Vagina (tissue), 2 donors: ENCODE results near the gene ABCG4. TPM values are rescaled to one million over a fixed set of nuclear protein-coding genes. Genes with fewer than 3 reads are reported as not detected.
A peak's percentile ranks its signal among the peaks of the same experiment; 100 is the strongest.

ENCODE experiments used
- DNase-seq, 2 donors: peaks; one replicate each; pipeline ENCODE4 v3.0.0-alpha.2; 2017; ENCODE audit errors: extremely low spot score in 2 of 2
- H3K27ac ChIP-seq: fragments of 200-600 bp; sonication (generic); one replicate; pipeline ENCODE4 v1.5.1; 2019
- H3K27me3 ChIP-seq: fragments of 200-600 bp; sonication (generic); one replicate; pipeline ENCODE4 v1.5.1; 2019
- H3K36me3 ChIP-seq, 2 donors: fragments of 200-600 bp; sonication (generic); one replicate each; pipeline ENCODE4 v1.5.1; 2017 to 2019
- H3K4me1 ChIP-seq: fragments of 200-600 bp; sonication (generic); one replicate; pipeline ENCODE4 v1.5.1; 2019
- H3K4me3 ChIP-seq, 2 donors: fragments of 200-600 bp; sonication (generic); 1 replicate in 1 of 2; 2 replicates in 1 of 2; pipeline ENCODE4 v1.5.1; 2016 to 2019
- H3K9me3 ChIP-seq: fragments of 200-600 bp; sonication (generic); one replicate; pipeline ENCODE4 v1.5.1; 2019
- POLR2A ChIP-seq, 2 donors: fragments of 450-650 bp; IDR thresholded peaks; one replicate each; pipeline ENCODE4 v1.6.1; 2017; ENCODE audit warnings: antibody characterized with exemption in 2 of 2, mild to moderate bottlenecking in 2 of 2, moderate library complexity in 2 of 2
- POLR2AphosphoS5 ChIP-seq, 2 donors: sonication (generic); formaldehyde crosslinking; IDR thresholded peaks; one replicate each; pipeline ENCODE4 v1.9.0; 2017; ENCODE audit warnings: antibody characterized with exemption in 2 of 2, mild to moderate bottlenecking in 2 of 2, low read depth in 1 of 2; ENCODE audit not compliant: insufficient read depth in 1 of 2
- intact Hi-C: fragments of 100-400 bp; cut with DNase I; formaldehyde crosslinking; loops from one replicate; pipeline ENCODE4 v1.15.1; 2023
- total RNA-seq: library from RNA; depleted of rRNA; stranded (reverse); fragments of >200 nt; gene quantifications from one replicate; pipeline ENCODE4 v1.2.3, GENCODE V29; 2016
- TF ChIP-seq, protein P1 (sequence below), 3 experiments: fragments of 450-650 bp in 2 of 3; fragments of 200-600 bp in 1 of 3; sonication (generic) in 1 of 3; IDR thresholded peaks; one replicate each; pipeline ENCODE4 v1.5.1; 2017 to 2019; ENCODE audit warnings: antibody characterized with exemption in 3 of 3, mild to moderate bottlenecking in 2 of 3, moderate library complexity in 2 of 3

The ABCG4 gene
- total RNA-seq, 1 donor from 2014 or later, result 3.2 TPM

DNA sequence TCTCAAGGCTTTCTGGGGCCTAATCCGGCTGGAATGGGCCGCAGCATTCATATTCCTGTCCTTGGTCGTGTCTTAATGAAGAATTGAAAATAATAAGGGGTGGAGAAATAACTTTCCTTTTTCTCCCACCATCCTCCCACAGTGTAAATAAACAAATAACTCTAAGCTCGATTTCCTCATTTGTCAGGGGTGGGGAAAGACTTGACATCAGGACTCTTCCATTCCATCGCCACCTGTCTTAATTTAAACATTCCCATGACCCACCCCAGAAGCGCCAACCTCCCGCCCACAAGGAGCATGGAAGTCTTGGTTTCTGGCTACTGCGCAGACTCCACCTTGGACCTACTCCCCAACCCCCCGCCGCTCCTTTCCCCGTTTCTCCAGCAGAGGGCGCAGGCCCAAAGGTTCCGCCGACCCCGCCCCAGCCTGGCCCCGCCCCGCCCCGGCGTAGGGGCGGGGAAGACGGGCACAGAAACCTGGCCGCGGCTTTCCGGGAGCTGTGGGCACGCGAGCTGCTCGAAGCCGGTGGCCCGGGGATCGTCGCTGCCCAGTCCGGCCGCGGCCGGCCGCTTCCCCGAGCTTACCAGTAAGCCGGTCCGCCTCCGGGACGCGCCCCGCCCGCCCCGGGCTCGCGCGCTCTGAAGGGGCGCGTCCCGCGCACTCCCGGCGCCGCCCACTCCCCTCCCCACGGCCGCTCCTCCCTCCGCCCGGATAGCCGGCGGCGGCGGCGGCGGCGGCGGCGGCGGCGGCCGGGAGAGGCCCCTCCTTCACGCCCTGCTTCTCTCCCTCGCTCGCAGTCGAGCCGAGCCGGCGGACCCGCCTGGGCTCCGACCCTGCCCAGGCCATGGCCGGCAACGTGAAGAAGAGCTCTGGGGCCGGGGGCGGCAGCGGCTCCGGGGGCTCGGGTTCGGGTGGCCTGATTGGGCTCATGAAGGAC is 57.0 kb downstream of the ABCG4 start, which contains the start of gene CBL:
Gene CBL (plus strand): TSS at position 766 of the 937 bp plus-strand sequence. CDS start 79 bp downstream, at position 845.
- no peaks in the 10 kb centered on the region for H3K36me3 ChIP-seq
- H3K9me3 ChIP-seq, result no peaks in the 10 kb centered on the region
- no peaks in the 10 kb centered on the region for H3K27me3 ChIP-seq
- H3K4me3 ChIP-seq, result peak within 1 kb of the TSS; percentile 75 to 99
- TF ChIP-seq POLR2A (IDR thresholded peaks at IDR 0.05) (peak in 1 of 2 donors; percentile 80), POLR2AphosphoS5 (IDR thresholded peaks at IDR 0.05; ENCODE audit: insufficient read depth in 1 of 2, low read depth in 1 of 2) (peak; percentile 80 to 84)
- TF ChIP-seq, protein P1, sequence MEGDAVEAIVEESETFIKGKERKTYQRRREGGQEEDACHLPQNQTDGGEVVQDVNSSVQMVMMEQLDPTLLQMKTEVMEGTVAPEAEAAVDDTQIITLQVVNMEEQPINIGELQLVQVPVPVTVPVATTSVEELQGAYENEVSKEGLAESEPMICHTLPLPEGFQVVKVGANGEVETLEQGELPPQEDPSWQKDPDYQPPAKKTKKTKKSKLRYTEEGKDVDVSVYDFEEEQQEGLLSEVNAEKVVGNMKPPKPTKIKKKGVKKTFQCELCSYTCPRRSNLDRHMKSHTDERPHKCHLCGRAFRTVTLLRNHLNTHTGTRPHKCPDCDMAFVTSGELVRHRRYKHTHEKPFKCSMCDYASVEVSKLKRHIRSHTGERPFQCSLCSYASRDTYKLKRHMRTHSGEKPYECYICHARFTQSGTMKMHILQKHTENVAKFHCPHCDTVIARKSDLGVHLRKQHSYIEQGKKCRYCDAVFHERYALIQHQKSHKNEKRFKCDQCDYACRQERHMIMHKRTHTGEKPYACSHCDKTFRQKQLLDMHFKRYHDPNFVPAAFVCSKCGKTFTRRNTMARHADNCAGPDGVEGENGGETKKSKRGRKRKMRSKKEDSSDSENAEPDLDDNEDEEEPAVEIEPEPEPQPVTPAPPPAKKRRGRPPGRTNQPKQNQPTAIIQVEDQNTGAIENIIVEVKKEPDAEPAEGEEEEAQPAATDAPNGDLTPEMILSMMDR (IDR thresholded peaks at IDR 0.05), result peak; percentile 65 to 91 (median 65)
- peaks cover 23% of the 10 kb centered on the region for H3K4me1 ChIP-seq
- no peak for DNase-seq
- intact Hi-C loops, result loop anchor here (5.0 to 10.0 kb wide), 2 partner anchors 111 kb away; partner anchors contain the start of gene MCAM
- H3K27ac ChIP-seq, result peak within 1 kb of the TSS; percentile 95

DNA sequence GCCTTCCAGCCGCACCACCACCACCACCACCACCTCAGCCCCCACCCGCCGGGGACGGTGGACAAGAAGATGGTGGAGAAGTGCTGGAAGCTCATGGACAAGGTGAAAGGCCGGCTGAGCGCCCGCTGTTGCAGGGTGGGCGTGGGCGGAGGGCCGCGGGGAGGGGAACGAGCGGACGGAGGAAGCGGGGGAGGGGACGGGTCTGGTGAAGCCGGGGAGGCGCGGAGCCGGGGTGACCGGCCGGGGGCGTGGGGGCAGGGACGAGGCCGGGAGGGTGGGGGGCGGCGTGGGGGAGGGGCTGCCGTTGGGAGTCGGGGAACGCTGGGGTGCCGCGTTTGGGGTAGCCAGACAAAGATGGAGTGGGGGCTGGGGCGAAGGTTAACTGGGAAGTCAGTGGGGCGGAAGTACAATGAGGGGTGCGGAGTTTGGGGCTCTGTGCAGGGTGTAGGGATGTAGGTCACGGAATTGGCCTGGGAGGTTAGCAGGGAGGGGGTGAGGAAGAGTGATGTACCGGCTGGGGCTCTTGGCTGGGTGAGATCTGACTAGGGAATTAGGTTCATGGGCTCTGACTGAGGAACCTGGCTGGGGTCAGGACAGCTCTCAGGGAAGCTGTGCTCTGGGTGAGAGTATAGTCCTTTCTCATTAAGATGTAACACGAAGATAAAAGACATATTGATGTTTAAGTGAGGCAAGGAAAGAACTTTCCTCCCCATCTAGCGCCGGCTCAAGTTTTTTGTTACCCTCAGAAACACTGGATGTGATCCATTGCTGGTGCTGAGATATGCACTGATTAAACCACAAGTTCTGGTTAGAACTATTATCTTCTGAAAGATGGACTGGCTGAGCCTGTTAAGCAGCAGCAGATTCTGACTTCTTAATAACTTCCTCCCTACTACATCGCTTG is 57.9 kb downstream of the ABCG4 start:
- intact Hi-C loops, result loop anchor here (5.0 to 10.0 kb wide), 2 partner anchors 111 to 112 kb away; partner anchors contain the start of gene MCAM
- peak overlapping the region; percentile 95 for H3K27ac ChIP-seq
- DNase-seq, result no peak
- peaks cover 23% of the 10 kb centered on the region for H3K4me1 ChIP-seq
- TF ChIP-seq POLR2A (IDR thresholded peaks at IDR 0.05) (no peak), POLR2AphosphoS5 (IDR thresholded peaks at IDR 0.05; ENCODE audit: insufficient read depth in 1 of 2, low read depth in 1 of 2) (no peak)
- TF ChIP-seq, protein P1 (IDR thresholded peaks at IDR 0.05), result no peak
- H3K36me3 ChIP-seq, result no peaks in the 10 kb centered on the region
- peak overlapping the region; percentile 75 to 99 for H3K4me3 ChIP-seq
- no peaks in the 10 kb centered on the region for H3K9me3 ChIP-seq
- H3K27me3 ChIP-seq, result no peaks in the 10 kb centered on the region

DNA sequence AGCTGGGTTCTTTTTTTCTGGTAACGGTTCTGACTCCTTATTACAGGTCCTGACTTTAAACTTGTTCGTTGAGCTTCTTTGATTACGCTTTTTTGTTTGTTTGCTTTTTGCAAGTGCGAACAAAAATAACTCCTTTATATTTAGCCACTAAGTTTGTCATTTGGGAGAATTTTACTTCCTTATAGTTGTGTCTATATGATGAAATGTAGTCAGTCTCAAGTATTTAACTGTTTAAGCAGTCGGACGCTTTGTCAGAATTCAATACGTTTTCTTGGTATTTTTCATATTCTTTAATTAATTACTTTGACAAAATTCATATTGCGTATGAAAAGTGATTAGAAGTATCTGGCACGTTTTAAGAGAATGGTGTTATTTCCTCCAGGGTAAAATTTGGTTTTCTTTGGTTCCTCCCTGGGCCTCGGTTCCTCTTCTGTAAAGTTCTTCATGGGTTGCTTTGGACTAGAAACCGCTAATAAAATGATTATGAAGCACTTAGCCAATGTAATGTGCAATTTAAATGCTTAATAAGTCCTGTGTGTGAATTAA is 58.6 kb downstream of the ABCG4 start:
- peak overlapping the region; percentile 75 to 99 for H3K4me3 ChIP-seq
- no peaks in the 10 kb centered on the region for H3K9me3 ChIP-seq
- intact Hi-C loops, result loop anchor here (5.0 to 10.0 kb wide), 2 partner anchors 110 to 113 kb away; partner anchors contain the start of gene MCAM
- peaks cover 25% of the 10 kb centered on the region for H3K4me1 ChIP-seq
- H3K36me3 ChIP-seq, result no peaks in the 10 kb centered on the region
- no peak for DNase-seq
- TF ChIP-seq POLR2A (IDR thresholded peaks at IDR 0.05), result no peak
- TF ChIP-seq, protein P1 (IDR thresholded peaks at IDR 0.05), result no peak
- no peak for TF ChIP-seq POLR2AphosphoS5 (IDR thresholded peaks at IDR 0.05; ENCODE audit: insufficient read depth in 1 of 2, low read depth in 1 of 2)
- H3K27ac ChIP-seq, result peak overlapping the region; percentile 95
- no peaks in the 10 kb centered on the region for H3K27me3 ChIP-seq

DNA sequence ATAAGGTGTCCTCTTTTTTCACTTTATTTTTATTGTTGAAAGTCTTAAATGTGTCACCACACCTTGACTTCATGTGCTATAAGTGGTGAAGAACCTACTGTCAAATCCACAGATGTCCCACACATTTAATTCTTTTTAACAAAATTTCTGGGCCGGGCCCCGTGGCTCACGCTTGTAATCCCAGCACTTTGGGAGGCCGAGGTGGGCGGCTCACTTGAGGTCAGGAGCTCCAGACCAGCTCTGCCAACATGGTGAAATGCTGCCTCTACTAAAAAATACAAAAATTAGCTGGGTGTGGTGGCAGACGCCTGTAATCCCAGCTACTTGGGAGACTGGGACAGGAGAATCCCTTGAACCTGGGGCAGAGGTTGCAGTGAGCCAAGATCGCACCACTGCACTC is 60.3 kb downstream of the ABCG4 start:
- Histone ChIP-seq H3K27me3 (no peaks in the 10 kb centered on the region), H3K27ac (no peak overlapping the region), H3K4me1 (peaks cover 32% of the 10 kb centered on the region), H3K9me3 (no peaks in the 10 kb centered on the region), H3K36me3 (no peaks in the 10 kb centered on the region), H3K4me3 (no peak overlapping the region)
- TF ChIP-seq POLR2AphosphoS5 (IDR thresholded peaks at IDR 0.05; ENCODE audit: insufficient read depth in 1 of 2, low read depth in 1 of 2) (no peak), POLR2A (IDR thresholded peaks at IDR 0.05) (no peak)
- TF ChIP-seq, protein P1 (IDR thresholded peaks at IDR 0.05), result no peak
- no peak for DNase-seq
- intact Hi-C loops, result loop anchor here (5.0 to 10.0 kb wide), 2 partner anchors 108 to 114 kb away; partner anchors contain the start of gene MCAM
